Esophagus muscularis mucosa (tissue), 4 donors: ENCODE results near the gene BCAS1. TPM values are rescaled to one million over a fixed set of nuclear protein-coding genes. Genes with fewer than 3 reads are reported as not detected.

Experiments used
- DNase-seq: peaks from one replicate; pipeline ENCODE4 v3.0.0-alpha.2; 2017; ENCODE audit errors: extremely low spot score
- H3K27ac ChIP-seq, 4 donors: fragments of 200-600 bp; sonication (generic); replicated peaks in 1 of 4; 1 replicate in 3 of 4; 2 replicates in 1 of 4; pipeline ENCODE4 v1.5.1; 2016 to 2019; ENCODE audit warnings: mild to moderate bottlenecking in 1 of 4
- H3K27me3 ChIP-seq, 4 donors: fragments of 200-600 bp; sonication (generic); one replicate each; pipeline versions ENCODE4 v1.5.1 to v1.6.0; 2016 to 2019
- H3K36me3 ChIP-seq, 4 donors: fragments of 200-600 bp; sonication (generic); one replicate each; pipeline ENCODE4 v1.5.1; 2016 to 2019
- H3K4me1 ChIP-seq, 4 donors: fragments of 200-600 bp; sonication (generic); one replicate each; pipeline ENCODE4 v1.5.1; 2016 to 2019
- H3K4me3 ChIP-seq, 4 donors: fragments of 200-600 bp; sonication (generic); 1 replicate in 2 of 4; 2 replicates in 2 of 4; pipeline ENCODE4 v1.5.1; 2016 to 2019; ENCODE audit warnings: mild to moderate bottlenecking in 4 of 4, moderate library complexity in 1 of 4
- H3K9me3 ChIP-seq, 4 donors: fragments of 200-600 bp; sonication (generic); 1 replicate in 3 of 4; 2 replicates in 1 of 4; pipeline ENCODE4 v1.5.1; 2016 to 2019
- CTCF ChIP-seq, 3 experiments: fragments of 200-600 bp in 2 of 3; fragments of 450-650 bp in 1 of 3; sonication (generic) in 2 of 3; IDR thresholded peaks; one replicate each; pipeline ENCODE4 v1.5.1; 2017 to 2019; ENCODE audit warnings: antibody characterized with exemption in 3 of 3, mild to moderate bottlenecking in 2 of 3, moderate library complexity in 1 of 3
- EP300 ChIP-seq: sonication (generic); formaldehyde crosslinking; IDR thresholded peaks from one replicate; pipeline ENCODE4 v1.6.1; 2017; ENCODE audit warnings: antibody characterized with exemption
- POLR2A ChIP-seq: fragments of 450-650 bp; IDR thresholded peaks from one replicate; pipeline ENCODE4 v1.6.1; 2017; ENCODE audit warnings: antibody characterized with exemption, moderate library complexity, mild to moderate bottlenecking, low read depth
- POLR2AphosphoS5 ChIP-seq, 2 donors: sonication (generic); formaldehyde crosslinking; IDR thresholded peaks; one replicate each; pipeline ENCODE4 v1.6.1; 2017; ENCODE audit warnings: antibody characterized with exemption in 2 of 2
- WGBS: methylation state at CpG from one replicate; pipeline ENCODE4 v1.1.5; 2018; 5-methylcytosine and 5-hydroxymethylcytosine counted together
- intact Hi-C: fragments of 100-400 bp; cut with DNase I; formaldehyde crosslinking; loops from one replicate; pipeline ENCODE4 v1.15.1; 2023
- total RNA-seq, 4 donors: library from RNA; depleted of rRNA; stranded (reverse); fragments of >200 nt; gene quantifications; one replicate each; pipeline versions ENCODE4 v1.1.0 to v1.2.1, GENCODE V29; 2016

The BCAS1 gene
- total RNA-seq, 4 donors from 2014 or later: 0.13 to 0.46 TPM; not detected in 2

GRCh38 chr20:54019127-54019526, 51.3 kb downstream of the BCAS1 start:
- no peaks in the 10 kb centered on the region for H3K36me3 ChIP-seq
- H3K27me3 ChIP-seq: no peaks in the 10 kb centered on the region
- no peak for DNase-seq
- no peak overlapping the region for H3K27ac ChIP-seq
- intact Hi-C loops: no loop called here
- no peaks in the 10 kb centered on the region for H3K4me1 ChIP-seq
- no peak overlapping the region for H3K4me3 ChIP-seq
- H3K9me3 ChIP-seq: no peaks in the 10 kb centered on the region
- 91% methylated on average over 4 of the region's 4 CpGs for WGBS
- TF ChIP-seq EP300: no peak
- no peak for TF ChIP-seq POLR2AphosphoS5 (IDR thresholded peaks at IDR 0.05)
- no peak for TF ChIP-seq CTCF (IDR thresholded peaks at IDR 0.05)
- no peak for TF ChIP-seq POLR2A

GRCh38 chr20:54017846-54018245, 52.5 kb downstream of the BCAS1 start:
- Histone ChIP-seq H3K9me3 (no peaks in the 10 kb centered on the region), H3K4me1 (no peaks in the 10 kb centered on the region), H3K36me3 (no peaks in the 10 kb centered on the region), H3K4me3 (no peak overlapping the region), H3K27ac (no peak overlapping the region), H3K27me3 (no peaks in the 10 kb centered on the region)
- intact Hi-C loops: no loop called here
- WGBS: 58% methylated on average over 4 of the region's 4 CpGs
- DNase-seq: no peak
- TF ChIP-seq EP300: no peak
- TF ChIP-seq POLR2AphosphoS5 (IDR thresholded peaks at IDR 0.05): no peak
- TF ChIP-seq POLR2A: no peak
- no peak for TF ChIP-seq CTCF (IDR thresholded peaks at IDR 0.05)

- H3K4me3 ChIP-seq: no peak overlapping the region
- no peak for DNase-seq
- no peak overlapping the region for H3K27ac ChIP-seq
- H3K9me3 ChIP-seq: no peaks in the 10 kb centered on the region
- TF ChIP-seq EP300 (no peak), POLR2A (no peak), POLR2AphosphoS5 (IDR thresholded peaks at IDR 0.05) (no peak), CTCF (IDR thresholded peaks at IDR 0.05) (no peak)
- no peaks in the 10 kb centered on the region for H3K36me3 ChIP-seq
- no peaks in the 10 kb centered on the region for H3K4me1 ChIP-seq
- intact Hi-C loops: no loop called here
- WGBS: 86% methylated on average over 1 of the region's 1 CpG
- H3K27me3 ChIP-seq: no peaks in the 10 kb centered on the region
Measured at GRCh38 chr20:54015496-54015895, 54.9 kb downstream of the BCAS1 start.

GRCh38 chr20:54014293-54014926, 56.0 kb downstream of the BCAS1 start:
- DNase-seq: no peak
- H3K4me3 ChIP-seq: no peak overlapping the region
- no peaks in the 10 kb centered on the region for H3K27me3 ChIP-seq
- H3K9me3 ChIP-seq: no peaks in the 10 kb centered on the region
- H3K4me1 ChIP-seq: no peaks in the 10 kb centered on the region
- no peak for TF ChIP-seq EP300
- TF ChIP-seq CTCF (IDR thresholded peaks at IDR 0.05): no peak
- no peak for TF ChIP-seq POLR2A
- TF ChIP-seq POLR2AphosphoS5 (IDR thresholded peaks at IDR 0.05): no peak
- intact Hi-C loops: no loop called here
- no peaks in the 10 kb centered on the region for H3K36me3 ChIP-seq
- no peak overlapping the region for H3K27ac ChIP-seq
- WGBS: 57% methylated on average over 7 of the region's 7 CpGs

GRCh38 chr20:54013471-54013870, 56.9 kb downstream of the BCAS1 start:
- Histone ChIP-seq H3K36me3 (no peaks in the 10 kb centered on the region), H3K27me3 (no peaks in the 10 kb centered on the region), H3K4me1 (no peaks in the 10 kb centered on the region), H3K27ac (no peak overlapping the region), H3K9me3 (no peaks in the 10 kb centered on the region), H3K4me3 (no peak overlapping the region)
- no peak for DNase-seq
- WGBS: 55% methylated on average over 4 of the region's 4 CpGs
- intact Hi-C loops: no loop called here
- TF ChIP-seq CTCF (IDR thresholded peaks at IDR 0.05) (no peak), POLR2AphosphoS5 (IDR thresholded peaks at IDR 0.05) (no peak), EP300 (no peak), POLR2A (no peak)
